B cell (primary cell): ENCODE measurements around the gene ORAI3. TPM values are rescaled to one million over a fixed set of nuclear protein-coding genes. Genes with fewer than 3 reads are reported as not detected.

Experiments
- ATAC-seq: fragments of 200-7000 bp; cut with Tn5 transposase; one replicate; pipeline ENCODE4 v1.10.0; 2021; ENCODE audit warnings: low read depth, mild to moderate bottlenecking, moderate number of reproducible peaks, moderate library complexity
- CTCF ChIA-PET: fragments of 350-600 bp; sonication (Branson Sonifier 250); formaldehyde crosslinking; loops from one replicate; lab custom pipeline; 2021; ENCODE audit warnings: antibody characterized with exemption, inconsistent platforms; lab: Charles Lee
- POLR2A ChIA-PET: fragments of 350-600 bp; sonication (Branson Sonifier 250); formaldehyde crosslinking; loops from one replicate; lab custom pipeline; 2021; ENCODE audit warnings: antibody characterized with exemption; lab: Charles Lee
- DNase-seq: peaks from one replicate; pipeline ENCODE4 v3.0.0; 2013
- H2AFZ ChIP-seq: 2 replicates; pipeline ENCODE4 v1.6.1; 2012; ENCODE audit warnings: mild to moderate bottlenecking, low read depth, low read length; ENCODE audit not compliant: insufficient read depth, poor library complexity, severe bottlenecking
- H3K27ac ChIP-seq, 2 donors: 1 replicate in 1 of 2; 2 replicates in 1 of 2; pipeline ENCODE4 v1.5.1; 2012 to 2013; ENCODE audit warnings: low read length in 2 of 2, mild to moderate bottlenecking in 2 of 2, moderate library complexity in 1 of 2
- H3K27me3 ChIP-seq, 4 experiments: fragments of 200-600 bp in 1 of 4; sonication (generic) in 1 of 4; replicated peaks in 1 of 4; 1 replicate in 2 of 4; 2 replicates in 2 of 4; pipeline versions ENCODE4 v1.6.1 to v1.7.0; 2013 to 2016; ENCODE audit warnings: low read length in 3 of 4, mild to moderate bottlenecking in 2 of 4, mixed read lengths in 1 of 4, moderate library complexity in 1 of 4; ENCODE audit not compliant: insufficient read depth in 4 of 4, control insufficient read depth in 3 of 4; ENCODE audit errors: control extremely low read depth in 1 of 4
- H3K36me3 ChIP-seq, 2 experiments: replicated peaks in 1 of 2; 1 replicate in 1 of 2; 2 replicates in 1 of 2; pipeline versions ENCODE4 v1.6.1 to v1.7.1; 2013; ENCODE audit warnings: low read length in 1 of 2; ENCODE audit not compliant: insufficient read depth in 2 of 2, control insufficient read depth in 1 of 2; ENCODE audit errors: control extremely low read depth in 1 of 2, extremely low read depth in 1 of 2
- H3K4me1 ChIP-seq, 2 donors: fragments of 200-600 bp in 1 of 2; sonication (generic) in 1 of 2; 1 replicate in 1 of 2; 2 replicates in 1 of 2; pipeline versions ENCODE4 v1.5.1 to v1.6.1; 2013 to 2017; ENCODE audit warnings: low read length in 2 of 2; ENCODE audit not compliant: control insufficient read depth in 2 of 2, insufficient read depth in 2 of 2
- H3K4me2 ChIP-seq: replicated peaks from 2 replicates; pipeline ENCODE3; 2012; ENCODE audit warnings: mild to moderate bottlenecking, low read depth, low read length; ENCODE audit not compliant: poor library complexity, severe bottlenecking
- H3K4me3 ChIP-seq, 5 experiments: fragments of 200-600 bp in 1 of 5; sonication (generic) in 1 of 5; 1 replicate in 3 of 5; 2 replicates in 2 of 5; pipeline versions ENCODE4 v1.5.1 to v1.7.0; 2011 to 2016; ENCODE audit warnings: low read length in 4 of 5, mild to moderate bottlenecking in 4 of 5, low read depth in 2 of 5, control low read depth in 1 of 5, moderate library complexity in 1 of 5; ENCODE audit not compliant: insufficient read depth in 1 of 5; ENCODE audit errors: control extremely low read depth in 1 of 5, extremely low read depth in 1 of 5
- H3K79me2 ChIP-seq: fragments of 200-600 bp; sonication (generic); one replicate; pipeline ENCODE4 v1.6.0; 2016; ENCODE audit warnings: low read length; ENCODE audit not compliant: control insufficient read depth, insufficient read depth
- H3K9ac ChIP-seq: fragments of 200-600 bp; sonication (generic); 2 replicates; pipeline ENCODE4 v1.6.1; 2017; ENCODE audit warnings: mild to moderate bottlenecking, low read length, moderate library complexity
- H3K9me3 ChIP-seq, 3 donors: one replicate each; pipeline versions ENCODE4 v1.6.1 to v1.7.1; 2013; ENCODE audit warnings: low read length in 2 of 3; ENCODE audit not compliant: control insufficient read depth in 2 of 3, insufficient read depth in 1 of 3; ENCODE audit errors: control extremely low read depth in 1 of 3
- H4K20me1 ChIP-seq: 2 replicates; pipeline ENCODE4 v1.6.0; 2012; ENCODE audit warnings: mild to moderate bottlenecking, low read length; ENCODE audit not compliant: insufficient read depth, control insufficient read depth, poor library complexity, severe bottlenecking
- H3K27ac Mint-ChIP-seq: one replicate; pipeline ENCODE4 v1.8.0; 2021; ENCODE audit warnings: mixed read lengths
- H3K27me3 Mint-ChIP-seq: one replicate; pipeline ENCODE4 v1.8.0; 2021; ENCODE audit warnings: mixed read lengths
- H3K4me1 Mint-ChIP-seq: one replicate; pipeline ENCODE4 v1.8.0; 2021; ENCODE audit warnings: mixed read lengths
- H3K4me3 Mint-ChIP-seq: one replicate; pipeline ENCODE4 v1.8.0; 2021; ENCODE audit warnings: mixed read lengths
- H3K9me3 Mint-ChIP-seq: one replicate; pipeline ENCODE4 v1.8.0; 2022; ENCODE audit warnings: mixed read lengths; ENCODE audit not compliant: insufficient read depth
- EZH2 ChIP-seq: IDR thresholded peaks from 2 replicates; pipeline ENCODE4 v1.6.1; 2012; ENCODE audit warnings: borderline replicate concordance, low read depth, mild to moderate bottlenecking, moderate library complexity, low read length; ENCODE audit not compliant: insufficient read depth, poor library complexity, severe bottlenecking
- WGBS: methylation state at CpG from one replicate; pipeline ENCODE4 v1.1.5; 2013; ENCODE audit warnings: missing lambda C conversion rate; ENCODE audit not compliant: insufficient coverage; 5-methylcytosine and 5-hydroxymethylcytosine counted together
- intact Hi-C: fragments of 100-400 bp; cut with micrococcal nuclease; formaldehyde crosslinking; loops from one replicate; pipeline ENCODE4 v1.10.0; 2022
- polyA plus RNA-seq: library from polyadenylated mRNA; depleted of rRNA; stranded (reverse); fragments of >200 nt; gene quantifications from 2 replicates; pipeline ENCODE4 v1.2.3, GENCODE V29; 2012
- total RNA-seq, 2 donors: library from RNA; stranded (reverse); fragments of 120-200 nt in 1 of 2; gene quantifications; 1 replicate in 1 of 2; 2 replicates in 1 of 2; pipeline versions ENCODE4 v1.2.3 to v1.2.4, GENCODE V29; 2013 to 2022
- TF ChIP-seq, protein P1 (sequence below): fragments of 200-600 bp; IDR thresholded peaks from one replicate; pipeline ENCODE4 v1.8.0; 2022; ENCODE audit warnings: antibody characterized with exemption, mild to moderate bottlenecking

Gene ORAI3
- total and polyA plus RNA-seq, 2 donors (not counting 1 experiment from before 2014, with no cell fraction given): 32.2 to 51.8 TPM

DNA sequence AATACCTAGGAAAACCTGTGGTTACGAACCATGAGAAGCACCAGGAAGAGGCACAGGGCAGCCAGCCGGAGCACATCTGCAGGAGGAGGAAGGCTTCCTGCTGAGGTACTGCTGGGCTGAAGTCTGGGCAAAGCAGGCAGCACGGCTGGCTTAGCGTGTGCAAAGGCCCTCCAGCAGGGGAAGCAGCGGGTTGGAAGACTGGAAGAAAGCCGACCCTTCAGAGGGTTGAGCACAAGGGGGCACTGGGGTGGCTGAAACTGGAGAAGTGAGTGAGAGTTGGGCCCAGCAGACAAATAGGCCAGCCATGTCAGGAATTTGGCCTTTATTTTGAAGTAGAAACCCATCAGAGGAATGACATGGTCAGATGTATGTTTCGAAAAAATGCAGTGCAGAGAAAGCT lies 24.0 kb downstream of the ORAI3 start:
- TF ChIP-seq EZH2: no peak
- TF ChIP-seq, protein P1, sequence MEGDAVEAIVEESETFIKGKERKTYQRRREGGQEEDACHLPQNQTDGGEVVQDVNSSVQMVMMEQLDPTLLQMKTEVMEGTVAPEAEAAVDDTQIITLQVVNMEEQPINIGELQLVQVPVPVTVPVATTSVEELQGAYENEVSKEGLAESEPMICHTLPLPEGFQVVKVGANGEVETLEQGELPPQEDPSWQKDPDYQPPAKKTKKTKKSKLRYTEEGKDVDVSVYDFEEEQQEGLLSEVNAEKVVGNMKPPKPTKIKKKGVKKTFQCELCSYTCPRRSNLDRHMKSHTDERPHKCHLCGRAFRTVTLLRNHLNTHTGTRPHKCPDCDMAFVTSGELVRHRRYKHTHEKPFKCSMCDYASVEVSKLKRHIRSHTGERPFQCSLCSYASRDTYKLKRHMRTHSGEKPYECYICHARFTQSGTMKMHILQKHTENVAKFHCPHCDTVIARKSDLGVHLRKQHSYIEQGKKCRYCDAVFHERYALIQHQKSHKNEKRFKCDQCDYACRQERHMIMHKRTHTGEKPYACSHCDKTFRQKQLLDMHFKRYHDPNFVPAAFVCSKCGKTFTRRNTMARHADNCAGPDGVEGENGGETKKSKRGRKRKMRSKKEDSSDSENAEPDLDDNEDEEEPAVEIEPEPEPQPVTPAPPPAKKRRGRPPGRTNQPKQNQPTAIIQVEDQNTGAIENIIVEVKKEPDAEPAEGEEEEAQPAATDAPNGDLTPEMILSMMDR: no peak
- Histone ChIP-seq H3K4me2 (no peak overlapping the region), H3K27ac (no peak overlapping the region), H3K27me3 (no peaks in the 10 kb centered on the region), H3K9me3 (no peaks in the 10 kb centered on the region), H2AFZ (no peak overlapping the region), H3K4me3 (no peak overlapping the region), H4K20me1 (peaks cover 4% of the 10 kb centered on the region), H3K36me3 (peaks cover 4 to 76% of the 10 kb centered on the region in 2 experiments), H3K4me1 (no peaks in the 10 kb centered on the region), H3K79me2 (peaks cover 19% of the 10 kb centered on the region), H3K9ac (no peak overlapping the region)
- DNase-seq (no peak), ATAC-seq (no peak)
- intact Hi-C loops: no loop called here
- CTCF ChIA-PET: interaction anchor here (1.5 kb wide), 1 partner anchor 12 kb away, joined by 4 read pairs; the partner anchor contains the start of gene HSD3B7
- 97% methylated on average over 7 of the region's 7 CpGs for WGBS
- no peaks in the 10 kb centered on the region for H3K27me3 Mint-ChIP-seq
- H3K9me3 Mint-ChIP-seq: no peaks in the 10 kb centered on the region
- POLR2A ChIA-PET: no interaction called here
- no peak overlapping the region for H3K27ac Mint-ChIP-seq
- no peak overlapping the region for H3K4me3 Mint-ChIP-seq
- H3K4me1 Mint-ChIP-seq: no peaks in the 10 kb centered on the region

GRCh38 chr16:30974348-30974747 lies 25.5 kb downstream of the ORAI3 start:
- Histone ChIP-seq H3K27ac (no peak overlapping the region), H3K79me2 (peaks cover 17% of the 10 kb centered on the region), H4K20me1 (peaks cover 17% of the 10 kb centered on the region), H3K36me3 (peaks cover 4 to 68% of the 10 kb centered on the region in 2 experiments), H3K9me3 (no peaks in the 10 kb centered on the region), H3K4me3 (no peak overlapping the region), H3K27me3 (no peaks in the 10 kb centered on the region), H2AFZ (no peak overlapping the region), H3K4me2 (no peak overlapping the region), H3K9ac (no peak overlapping the region), H3K4me1 (no peaks in the 10 kb centered on the region)
- no peak overlapping the region for H3K4me3 Mint-ChIP-seq
- 100% methylated on average over 6 of the region's 6 CpGs for WGBS
- no peaks in the 10 kb centered on the region for H3K4me1 Mint-ChIP-seq
- TF ChIP-seq, protein P1: no peak
- TF ChIP-seq EZH2: no peak
- ChIA-PET POLR2A (no interaction called here), CTCF (no interaction called here)
- ATAC-seq: no peak
- no peaks in the 10 kb centered on the region for H3K9me3 Mint-ChIP-seq
- intact Hi-C loops: no loop called here
- H3K27me3 Mint-ChIP-seq: no peaks in the 10 kb centered on the region
- DNase-seq: no peak
- H3K27ac Mint-ChIP-seq: no peak overlapping the region
